ENCODE data around the gene CLDN20. TPM values are rescaled to one million over a fixed set of nuclear protein-coding genes. Genes with fewer than 3 reads are reported as not detected.
"Not testable (repeated sequence)": the region's sequence is repeated elsewhere in the genome, so short reads cannot be mapped to it uniquely, and the experiment has no call there.

Gene CLDN20
- polyA plus RNA-seq, 2 of the 4 experiments (the other 2 are of a cell fraction) = not detected

DNA sequence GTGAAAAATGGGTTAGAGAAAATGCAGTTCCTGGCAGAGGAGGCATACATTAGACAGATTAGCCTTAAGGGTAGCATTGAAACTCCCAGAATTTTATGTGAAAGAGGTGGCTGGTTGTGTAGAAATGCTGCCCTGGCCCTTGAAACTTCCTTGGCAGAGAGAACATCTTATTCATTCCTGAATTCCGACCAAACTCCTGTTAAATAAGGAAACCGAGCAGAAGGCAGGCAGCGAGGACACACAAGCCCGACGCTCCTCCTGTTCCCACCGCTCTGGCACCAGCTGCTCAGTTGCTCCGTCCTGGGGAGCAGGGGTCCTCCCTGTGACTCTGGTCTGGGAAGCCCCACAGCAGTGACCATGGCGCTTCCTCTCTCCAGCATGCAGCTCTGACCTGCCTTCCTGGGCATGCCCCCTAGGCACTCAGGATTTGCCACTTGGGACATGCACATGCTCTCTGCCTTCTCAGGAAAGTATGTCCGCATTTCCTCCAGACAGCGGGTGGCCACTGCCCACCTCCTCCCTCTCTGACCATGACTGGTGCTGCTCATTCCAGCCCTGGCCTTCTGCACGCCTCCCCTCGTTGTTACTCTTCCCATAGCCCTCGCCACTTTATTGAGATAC, 35.2 kb upstream of the CLDN20 start:
- Histone ChIP-seq H3K9me3 (no peaks in the 10 kb centered on the region), H3K27ac (no peak overlapping the region), H3K4me1 (peaks cover 12% of the 10 kb centered on the region), H3K4me3 (no peak overlapping the region), H3K4me2 (no peak overlapping the region)
- FAIRE-seq (no peak), DNase-seq (ENCODE audit: low read depth in 1 of 2, low spot score in 1 of 2) (no peak), ATAC-seq (no peak)
- TF ChIP-seq ELK1 (IDR thresholded peaks at IDR 0.05; ENCODE audit: low read depth, low read length) = no peak
- no peak for TF ChIP-seq PHF8 (IDR thresholded peaks at IDR 0.05; ENCODE audit: borderline replicate concordance, low read depth)
- no peak for TF ChIP-seq NR3C1 (IDR thresholded peaks at IDR 0.05)
- no peak for TF ChIP-seq RNF2 (IDR thresholded peaks at IDR 0.05; ENCODE audit: borderline replicate concordance, low read depth)
- no peak for TF ChIP-seq BHLHE40 (IDR thresholded peaks at IDR 0.05; ENCODE audit: low read depth, low read length)
- no peak for TF ChIP-seq HDAC2 (IDR thresholded peaks at IDR 0.05)
- CTCF ChIA-PET = no interaction called here
- 80% methylated on average over 13 of the region's 13 CpGs for WGBS (ENCODE audit: missing lambda C conversion rate)
- POLR2A ChIA-PET = no interaction called here

- 79% methylated on average over 4 of the region's 4 CpGs for WGBS (ENCODE audit: missing lambda C conversion rate)
- H3K27ac ChIP-seq; DNase-seq (ENCODE audit: low read depth in 1 of 2, low spot score in 1 of 2); POLR2A ChIA-PET; FAIRE-seq; H3K4me2 ChIP-seq; ATAC-seq; H3K4me3 ChIP-seq; H3K9me3 ChIP-seq; CTCF ChIA-PET; H3K4me1 ChIP-seq: not testable (repeated sequence)
Observed at GRCh38 chr6:155230975-155231374, 32.8 kb upstream of the CLDN20 start.

DNA sequence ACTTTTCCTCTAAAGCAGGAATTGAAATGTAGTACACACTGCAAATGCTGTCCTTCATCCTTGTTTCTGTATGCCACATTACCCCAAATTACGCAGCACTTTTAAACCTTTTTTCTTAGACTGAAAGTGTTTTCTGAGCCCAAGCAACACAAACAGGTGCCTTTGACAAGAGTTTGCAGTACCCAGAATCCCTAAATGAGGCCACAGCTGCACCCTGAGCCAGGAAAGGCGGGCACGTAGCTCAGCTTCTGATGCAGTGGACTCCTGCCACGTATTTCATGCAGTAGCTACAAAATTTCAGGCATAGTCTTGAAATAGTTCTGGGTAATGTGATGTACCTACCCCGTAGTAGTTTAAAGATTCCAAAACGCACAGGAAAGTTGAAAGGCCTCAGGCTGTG, 31.0 kb upstream of the CLDN20 start:
- Histone ChIP-seq H3K4me3 (no peak overlapping the region), H3K4me1 (no peaks in the 10 kb centered on the region), H3K27ac (no peak overlapping the region), H3K9me3 (no peaks in the 10 kb centered on the region), H3K4me2 (no peak overlapping the region)
- 91% methylated on average over 6 of the region's 6 CpGs for WGBS (ENCODE audit: missing lambda C conversion rate)
- FAIRE-seq = no peak
- POLR2A ChIA-PET = no interaction called here
- no peak for TF ChIP-seq POLR2AphosphoS2 (conservative IDR thresholded peaks at IDR 0.05; ENCODE audit: low read length)
- TF ChIP-seq MYC (IDR thresholded peaks at IDR 0.05; ENCODE audit: borderline replicate concordance, low read length) = no peak
- no peak for TF ChIP-seq HEYL (CRISPR knock-in tag; IDR thresholded peaks at IDR 0.05)
- no peak for ATAC-seq
- no peak for DNase-seq (ENCODE audit: low read depth in 1 of 2, low spot score in 1 of 2)
- CTCF ChIA-PET = interaction anchor here (2.3 kb wide), 1 partner anchor 15 kb away, joined by 7 read pairs; no protein-coding TSS in a partner anchor

- Histone ChIP-seq H3K9me3 (peaks cover 4% of the 10 kb centered on the region; the same call in 2 of the 3 replicates), H3K27ac (no peak overlapping the region), H3K4me3 (no peak overlapping the region), H3K4me2 (no peak overlapping the region), H3K4me1 (no peaks in the 10 kb centered on the region)
- 86% methylated on average over 4 of the region's 4 CpGs for WGBS (ENCODE audit: missing lambda C conversion rate)
- no peak for TF ChIP-seq PBX3 (IDR thresholded peaks at IDR 0.05)
- TF ChIP-seq, protein P1, sequence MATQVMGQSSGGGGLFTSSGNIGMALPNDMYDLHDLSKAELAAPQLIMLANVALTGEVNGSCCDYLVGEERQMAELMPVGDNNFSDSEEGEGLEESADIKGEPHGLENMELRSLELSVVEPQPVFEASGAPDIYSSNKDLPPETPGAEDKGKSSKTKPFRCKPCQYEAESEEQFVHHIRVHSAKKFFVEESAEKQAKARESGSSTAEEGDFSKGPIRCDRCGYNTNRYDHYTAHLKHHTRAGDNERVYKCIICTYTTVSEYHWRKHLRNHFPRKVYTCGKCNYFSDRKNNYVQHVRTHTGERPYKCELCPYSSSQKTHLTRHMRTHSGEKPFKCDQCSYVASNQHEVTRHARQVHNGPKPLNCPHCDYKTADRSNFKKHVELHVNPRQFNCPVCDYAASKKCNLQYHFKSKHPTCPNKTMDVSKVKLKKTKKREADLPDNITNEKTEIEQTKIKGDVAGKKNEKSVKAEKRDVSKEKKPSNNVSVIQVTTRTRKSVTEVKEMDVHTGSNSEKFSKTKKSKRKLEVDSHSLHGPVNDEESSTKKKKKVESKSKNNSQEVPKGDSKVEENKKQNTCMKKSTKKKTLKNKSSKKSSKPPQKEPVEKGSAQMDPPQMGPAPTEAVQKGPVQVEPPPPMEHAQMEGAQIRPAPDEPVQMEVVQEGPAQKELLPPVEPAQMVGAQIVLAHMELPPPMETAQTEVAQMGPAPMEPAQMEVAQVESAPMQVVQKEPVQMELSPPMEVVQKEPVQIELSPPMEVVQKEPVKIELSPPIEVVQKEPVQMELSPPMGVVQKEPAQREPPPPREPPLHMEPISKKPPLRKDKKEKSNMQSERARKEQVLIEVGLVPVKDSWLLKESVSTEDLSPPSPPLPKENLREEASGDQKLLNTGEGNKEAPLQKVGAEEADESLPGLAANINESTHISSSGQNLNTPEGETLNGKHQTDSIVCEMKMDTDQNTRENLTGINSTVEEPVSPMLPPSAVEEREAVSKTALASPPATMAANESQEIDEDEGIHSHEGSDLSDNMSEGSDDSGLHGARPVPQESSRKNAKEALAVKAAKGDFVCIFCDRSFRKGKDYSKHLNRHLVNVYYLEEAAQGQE (IDR thresholded peaks at IDR 0.05) = no peak
- no peak for TF ChIP-seq SMC3 (IDR thresholded peaks at IDR 0.05)
- TF ChIP-seq, protein P2, sequence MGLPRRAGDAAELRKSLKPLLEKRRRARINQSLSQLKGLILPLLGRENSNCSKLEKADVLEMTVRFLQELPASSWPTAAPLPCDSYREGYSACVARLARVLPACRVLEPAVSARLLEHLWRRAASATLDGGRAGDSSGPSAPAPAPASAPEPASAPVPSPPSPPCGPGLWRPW (IDR thresholded peaks at IDR 0.05) = no peak
- TF ChIP-seq RFX5 (IDR thresholded peaks at IDR 0.05) = no peak
- no peak for TF ChIP-seq JUNB (IDR thresholded peaks at IDR 0.05)
- TF ChIP-seq NPAS2 (CRISPR knock-in tag; IDR thresholded peaks at IDR 0.05; ENCODE audit: borderline replicate concordance) = no peak
- ATAC-seq (no peak), DNase-seq (ENCODE audit: low read depth in 1 of 2, low spot score in 1 of 2) (no peak), FAIRE-seq (no peak)
- CTCF ChIA-PET = interaction anchor here (1.3 to 2.3 kb wide), 3 partner anchors 14 to 57 kb away, joined by 3 to 7 read pairs (median 3); no protein-coding TSS in a partner anchor
- POLR2A ChIA-PET = no interaction called here
Observed at GRCh38 chr6:155234167-155234566, 29.6 kb upstream of the CLDN20 start.
